Measurements from ENCODE around the gene RAB40B.

- TF ChIP-seq CTCF (conservative IDR thresholded peaks at IDR 0.05; ENCODE audit: low read depth, low read length) (no peak), POLR2A (IDR thresholded peaks at IDR 0.05; ENCODE audit: low read depth, low read length) (no peak), RFX5 (IDR thresholded peaks at IDR 0.05; ENCODE audit: low read depth, low read length) (no peak), SMC3 (IDR thresholded peaks at IDR 0.05; ENCODE audit: low read depth, low read length) (no peak), NFE2L2 (IDR thresholded peaks at IDR 0.05; ENCODE audit: low read depth, low read length) (no peak), USF2 (IDR thresholded peaks at IDR 0.05; ENCODE audit: low read depth, low read length) (no peak), ELK1 (IDR thresholded peaks at IDR 0.05; ENCODE audit: borderline replicate concordance, low read depth, low read length) (no peak), BHLHE40 (IDR thresholded peaks at IDR 0.05; ENCODE audit: low read depth, low read length) (no peak), MAFK (IDR thresholded peaks at IDR 0.05; ENCODE audit: low read depth, low read length) (no peak)
Measured at GRCh38 chr17:82656266-82656665, 42.2 kb downstream of the RAB40B start.
